ENCODE results near the gene SPATA4. TPM values are rescaled to one million over a fixed set of nuclear protein-coding genes. Genes with fewer than 3 reads are reported as not detected.

Gene SPATA4
- total RNA-seq, 1 experiment from 2014 or later: not detected

DNA sequence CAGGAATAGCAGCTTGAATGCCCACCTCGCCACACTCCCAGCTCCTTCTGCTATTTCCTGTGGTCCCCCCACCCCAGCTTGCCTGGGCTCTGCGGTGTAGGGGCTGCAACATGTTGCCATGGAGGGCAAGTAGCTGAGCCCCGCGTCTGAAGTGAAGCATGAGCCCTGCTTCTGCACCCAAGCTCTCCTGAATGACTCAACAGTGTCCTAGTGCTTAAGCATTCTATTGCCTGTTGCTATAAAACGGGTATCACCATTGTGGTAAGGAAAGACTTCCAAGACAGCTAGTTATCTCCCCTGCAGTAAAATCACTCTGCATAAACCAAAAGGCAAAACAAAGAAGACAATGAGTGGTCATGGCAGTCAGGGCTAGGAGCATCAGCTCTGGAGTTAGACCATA, 31.4 kb upstream of the SPATA4 start:
- no peak overlapping the region for H3K9ac ChIP-seq (ENCODE audit: extremely low read depth, insufficient read length, low read length)
- no peak overlapping the region for H4K91ac ChIP-seq (ENCODE audit: insufficient read length, low read depth, low read length)
- H2BK12ac ChIP-seq (ENCODE audit: insufficient read length, low read depth, low read length): no peak overlapping the region
- TF ChIP-seq, protein P1, sequence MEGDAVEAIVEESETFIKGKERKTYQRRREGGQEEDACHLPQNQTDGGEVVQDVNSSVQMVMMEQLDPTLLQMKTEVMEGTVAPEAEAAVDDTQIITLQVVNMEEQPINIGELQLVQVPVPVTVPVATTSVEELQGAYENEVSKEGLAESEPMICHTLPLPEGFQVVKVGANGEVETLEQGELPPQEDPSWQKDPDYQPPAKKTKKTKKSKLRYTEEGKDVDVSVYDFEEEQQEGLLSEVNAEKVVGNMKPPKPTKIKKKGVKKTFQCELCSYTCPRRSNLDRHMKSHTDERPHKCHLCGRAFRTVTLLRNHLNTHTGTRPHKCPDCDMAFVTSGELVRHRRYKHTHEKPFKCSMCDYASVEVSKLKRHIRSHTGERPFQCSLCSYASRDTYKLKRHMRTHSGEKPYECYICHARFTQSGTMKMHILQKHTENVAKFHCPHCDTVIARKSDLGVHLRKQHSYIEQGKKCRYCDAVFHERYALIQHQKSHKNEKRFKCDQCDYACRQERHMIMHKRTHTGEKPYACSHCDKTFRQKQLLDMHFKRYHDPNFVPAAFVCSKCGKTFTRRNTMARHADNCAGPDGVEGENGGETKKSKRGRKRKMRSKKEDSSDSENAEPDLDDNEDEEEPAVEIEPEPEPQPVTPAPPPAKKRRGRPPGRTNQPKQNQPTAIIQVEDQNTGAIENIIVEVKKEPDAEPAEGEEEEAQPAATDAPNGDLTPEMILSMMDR (conservative IDR thresholded peaks at IDR 0.05): no peak
- H4K20me1 ChIP-seq (ENCODE audit: control insufficient read depth, insufficient read depth, insufficient read length): no peaks in the 10 kb centered on the region
- H2BK120ac ChIP-seq (ENCODE audit: low read depth, low read length, poor library complexity, severe bottlenecking): no peak overlapping the region
- no peak for DNase-seq
- no peak overlapping the region for H4K5ac ChIP-seq (ENCODE audit: insufficient read length, low read depth, low read length)
- no peak overlapping the region for H3K23ac ChIP-seq (ENCODE audit: insufficient read length, low read depth, low read length)
- H3K9me3 ChIP-seq (ENCODE audit: control insufficient read depth, low read depth, low read length): no peaks in the 10 kb centered on the region
- no peaks in the 10 kb centered on the region for H3K79me1 ChIP-seq (ENCODE audit: insufficient read depth, low read depth, low read length, poor library complexity, severe bottlenecking)
- no peaks in the 10 kb centered on the region for H3K27me3 ChIP-seq (ENCODE audit: insufficient read depth, low read length)
- H3K4me2 ChIP-seq (ENCODE audit: insufficient read depth, insufficient read length, low read length): no peak overlapping the region
- H2AFZ ChIP-seq (ENCODE audit: low read length): no peak overlapping the region
- H2BK5ac ChIP-seq (ENCODE audit: insufficient read length, low read length): no peak overlapping the region
- H3K18ac ChIP-seq (ENCODE audit: insufficient read length, low read depth, low read length): no peak overlapping the region
- no peak overlapping the region for H4K8ac ChIP-seq (replicated peaks; ENCODE audit: insufficient read length, low read depth, low read length)
- H3K23me2 ChIP-seq (ENCODE audit: insufficient read length, low read depth, low read length, poor library complexity, severe bottlenecking): no peaks in the 10 kb centered on the region
- no CpG with 5 or more reads among the region's 5 CpGs for WGBS (ENCODE audit: extremely low coverage, insufficient read length, low lambda C conversion rate)
- no peak overlapping the region for H2AK5ac ChIP-seq (ENCODE audit: insufficient read length, low read length)
- no peak overlapping the region for H3K4ac ChIP-seq (ENCODE audit: low read depth, low read length)
- no peak overlapping the region for H3K56ac ChIP-seq (ENCODE audit: insufficient read length, low read depth, low read length)
- no peak overlapping the region for H2BK15ac ChIP-seq (ENCODE audit: low read depth, low read length)
- H3K79me2 ChIP-seq (ENCODE audit: insufficient read depth, low read length): no peaks in the 10 kb centered on the region
- no peaks in the 10 kb centered on the region for H3K4me1 ChIP-seq (ENCODE audit: insufficient read depth, low read length)
- Mint-ChIP-seq H3K9me3 (no peaks in the 10 kb centered on the region), H3K27ac (peak overlapping the region in 1 of 3 experiments; percentile 71; a peak in 1 of 7 replicates), H3K4me3 (no peak overlapping the region), H3K4me1 (peaks cover 0 to 5% of the 10 kb centered on the region in 2 experiments; a peak in 2 of 4 replicates), H3K27me3 (ENCODE audit: low read depth) (no peaks in the 10 kb centered on the region), H3K36me3 (ENCODE audit: insufficient read depth in 1 of 3, low read depth in 3 of 3) (no peaks in the 10 kb centered on the region)
- no peak overlapping the region for H3K27ac ChIP-seq (ENCODE audit: insufficient read length, low read depth, low read length)
- H3K14ac ChIP-seq (ENCODE audit: insufficient read depth, low read length): no peak overlapping the region
- no peak overlapping the region for H2BK20ac ChIP-seq (ENCODE audit: low read depth, low read length, poor library complexity, severe bottlenecking)
- no peak overlapping the region for H3T11ph ChIP-seq (ENCODE audit: low read length)

Data from H9 (cell line).